Measurements from ENCODE around the gene HHIPL1.

GRCh38 chr14:99673305-99674063, 28.6 kb downstream of the HHIPL1 start:
- TF ChIP-seq CTCF (IDR thresholded peaks at IDR 0.05), result no peak
- no peak for TF ChIP-seq POLR2A (IDR thresholded peaks at IDR 0.05)
- TF ChIP-seq POLR2AphosphoS5 (IDR thresholded peaks at IDR 0.05), result no peak

Measured in breast epithelium (tissue), 3 donors.